Embryonic facial prominence (tissue), 1 donor: ENCODE measurements around the gene MBP.

Experiments
- DNase-seq: peaks from one replicate; pipeline ENCODE4 v3.0.0-alpha.2; 2016; ENCODE audit errors: extremely low spot score

The MBP gene

DNA sequence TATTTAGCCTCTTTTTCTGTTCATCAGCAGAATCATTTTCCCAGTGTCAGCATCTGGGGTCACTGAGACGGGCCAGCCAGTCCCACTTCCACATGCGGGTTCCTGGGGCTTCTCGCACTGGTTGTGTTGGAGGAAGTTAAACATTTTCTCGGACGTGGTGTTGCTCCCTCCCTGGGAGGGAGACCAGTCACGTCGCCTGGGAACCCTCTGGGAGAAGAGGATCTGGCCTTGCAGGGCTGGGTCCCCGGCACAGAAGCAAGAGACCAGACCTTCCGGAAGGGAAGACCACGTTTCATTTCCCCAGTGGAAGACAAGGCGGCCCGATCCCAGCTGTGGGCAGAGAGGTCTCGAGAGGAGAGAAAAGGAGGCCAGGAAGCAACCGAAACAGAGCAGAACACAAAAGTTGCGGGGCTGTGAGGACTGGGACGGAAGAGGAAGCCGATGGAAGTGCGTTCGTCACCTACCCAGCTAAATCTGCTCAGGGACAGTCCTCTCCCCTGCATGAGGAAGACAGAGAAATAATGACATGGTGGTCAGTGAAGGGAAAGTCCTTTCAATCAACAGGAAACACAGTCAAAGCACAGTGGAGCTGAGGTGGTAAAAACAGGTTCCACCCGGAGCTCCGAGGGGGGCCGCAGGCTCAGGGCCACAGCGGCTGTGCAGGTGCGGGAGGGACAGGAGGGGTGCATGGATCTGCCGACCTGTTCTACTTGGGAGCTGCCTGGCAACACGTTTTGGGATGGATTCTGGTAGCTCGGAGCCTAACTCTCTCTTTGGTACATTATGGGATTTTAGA, 144.4 kb downstream of the MBP start:
- no peak for DNase-seq

DNA sequence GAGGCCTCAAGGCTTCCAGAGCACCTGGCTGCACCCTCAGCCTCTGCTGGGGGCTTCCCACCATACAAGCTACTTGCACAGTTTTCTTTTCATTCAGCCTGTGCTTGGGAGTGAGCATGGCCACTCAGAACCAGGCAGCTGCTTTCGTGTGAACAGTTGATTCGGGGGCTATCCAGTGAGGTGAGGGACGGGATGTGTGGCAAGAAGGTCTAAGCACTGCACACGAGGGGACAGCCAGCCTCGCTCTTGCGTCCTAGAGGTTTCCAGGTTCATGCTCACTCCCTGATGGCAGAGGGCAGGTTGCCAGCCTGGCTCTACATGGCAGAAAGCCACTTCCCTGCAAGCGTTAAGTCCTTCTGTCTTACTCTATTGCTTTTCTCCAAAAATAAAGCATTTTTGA, 146.2 kb downstream of the MBP start:
- DNase-seq = no peak

DNA sequence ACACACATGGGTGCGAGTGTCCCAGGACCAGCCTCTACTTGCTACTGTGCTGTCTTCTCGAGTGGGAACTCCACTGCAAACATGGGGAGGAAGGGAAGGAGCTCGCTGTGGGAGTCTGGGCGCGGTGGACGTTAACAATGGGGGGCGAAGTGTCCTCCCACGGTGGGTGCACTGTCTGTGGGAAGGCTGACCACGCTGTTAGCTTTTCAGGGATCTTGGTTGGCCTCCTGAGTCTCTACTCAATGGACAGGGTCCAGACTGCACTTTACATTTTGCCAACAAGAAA, 146.7 kb downstream of the MBP start:
- no peak for DNase-seq

DNA sequence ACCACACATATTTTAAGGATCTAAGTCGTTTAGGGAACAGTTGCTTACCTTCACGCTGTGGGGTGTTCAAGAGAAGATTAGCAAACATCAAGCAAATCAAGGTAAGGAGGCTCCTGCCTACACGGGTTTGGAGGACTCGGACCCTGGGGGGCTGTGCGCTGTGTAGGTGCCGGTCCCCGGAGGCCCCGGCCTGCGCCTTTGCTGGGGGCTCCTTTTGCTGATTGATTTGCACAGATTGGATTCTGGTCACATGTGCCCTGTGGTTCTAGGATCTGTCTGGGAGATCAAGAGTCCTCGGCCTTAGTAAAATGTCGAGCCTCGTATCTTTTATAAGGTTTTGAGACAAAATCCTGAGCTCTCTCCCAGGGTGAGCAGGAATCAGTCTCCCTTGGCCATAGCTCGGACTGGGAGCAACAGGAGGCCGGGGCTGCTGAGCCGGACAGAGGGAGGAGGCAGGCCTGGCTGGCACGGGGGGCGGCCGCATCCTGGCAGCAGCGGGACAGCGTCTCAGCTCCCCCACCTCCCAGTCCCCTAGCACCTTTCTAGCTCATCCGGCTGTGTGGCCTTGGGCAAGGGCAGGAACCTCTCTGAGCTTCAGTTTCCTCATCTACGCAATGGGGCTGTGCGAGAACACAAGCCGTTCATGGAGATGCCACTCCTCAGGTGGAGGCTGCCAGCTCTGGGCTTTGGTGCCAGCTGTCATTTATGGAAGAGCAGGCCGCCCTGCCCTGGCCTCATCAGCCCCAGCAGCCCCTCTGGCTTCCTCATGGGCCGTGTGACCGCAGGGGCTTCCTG, 147.2 kb downstream of the MBP start:
- DNase-seq = no peak

DNA sequence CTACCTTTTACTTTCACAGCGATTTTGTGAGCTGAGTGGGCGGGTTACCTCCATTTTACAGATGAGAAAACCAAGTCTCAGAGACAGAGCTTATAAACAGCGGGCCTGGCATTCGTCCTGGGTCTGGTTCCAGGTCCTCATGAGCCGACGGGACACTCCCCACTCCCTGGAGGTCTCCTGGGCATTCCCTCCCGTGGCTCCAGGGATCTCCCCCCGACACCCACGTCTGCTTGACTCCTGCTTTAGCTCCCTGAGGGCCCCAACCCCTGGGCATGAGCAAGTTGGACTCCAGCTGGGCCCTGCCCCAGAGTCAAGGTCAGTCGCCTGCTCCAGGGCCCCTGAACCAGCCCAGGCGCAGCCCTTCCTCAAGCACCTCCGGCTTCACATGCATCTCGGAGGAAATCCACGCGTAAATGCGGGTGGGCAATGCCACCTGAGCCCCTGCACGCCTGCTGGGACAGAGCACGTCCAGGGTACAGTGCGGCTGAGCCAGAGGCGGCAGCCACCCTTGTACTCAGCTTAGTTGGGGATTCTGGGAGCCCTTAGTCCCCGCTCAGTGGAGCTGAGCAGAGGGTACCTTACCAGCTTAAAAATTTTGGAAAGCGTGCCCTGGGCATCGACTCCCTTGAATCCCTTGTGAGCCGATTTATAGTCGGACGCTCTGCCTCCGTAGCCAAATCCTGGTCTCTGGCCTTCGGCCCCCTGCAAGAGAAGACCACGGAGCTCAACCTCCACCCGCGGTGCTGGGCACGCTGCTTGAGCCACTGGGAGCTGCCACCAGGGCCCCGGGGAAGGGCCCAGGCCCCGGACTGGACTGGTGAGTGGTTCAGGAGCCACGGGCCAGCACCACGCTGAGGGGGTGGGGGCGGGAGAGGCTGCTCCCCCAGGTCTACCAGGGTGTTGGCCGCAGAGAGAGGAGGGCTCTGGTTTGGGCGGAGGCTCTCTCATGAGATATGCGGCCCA, 148.1 kb downstream of the MBP start:
- DNase-seq = no peak

DNA sequence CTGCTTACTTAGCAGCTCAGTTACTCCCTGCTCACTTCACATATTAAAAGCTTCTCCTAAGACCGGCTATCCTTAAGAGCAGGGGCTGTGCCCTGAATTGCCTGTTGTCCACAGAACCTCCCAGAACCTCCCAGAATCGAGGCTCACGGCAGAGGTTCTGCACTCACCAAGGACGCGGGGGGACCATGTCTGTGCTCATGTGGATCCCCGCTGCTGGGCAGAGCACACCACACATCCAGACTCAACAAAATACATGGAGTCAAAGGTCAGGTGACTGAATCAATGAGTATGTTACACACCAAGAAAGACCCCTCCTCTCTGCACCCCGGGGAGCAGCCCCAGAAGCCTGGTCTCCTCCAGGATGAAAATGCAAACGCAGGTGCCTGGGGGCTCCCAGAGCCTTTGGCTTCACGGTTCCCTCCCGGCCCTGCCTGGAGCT, 149.0 kb downstream of the MBP start:
- DNase-seq = no peak

DNA sequence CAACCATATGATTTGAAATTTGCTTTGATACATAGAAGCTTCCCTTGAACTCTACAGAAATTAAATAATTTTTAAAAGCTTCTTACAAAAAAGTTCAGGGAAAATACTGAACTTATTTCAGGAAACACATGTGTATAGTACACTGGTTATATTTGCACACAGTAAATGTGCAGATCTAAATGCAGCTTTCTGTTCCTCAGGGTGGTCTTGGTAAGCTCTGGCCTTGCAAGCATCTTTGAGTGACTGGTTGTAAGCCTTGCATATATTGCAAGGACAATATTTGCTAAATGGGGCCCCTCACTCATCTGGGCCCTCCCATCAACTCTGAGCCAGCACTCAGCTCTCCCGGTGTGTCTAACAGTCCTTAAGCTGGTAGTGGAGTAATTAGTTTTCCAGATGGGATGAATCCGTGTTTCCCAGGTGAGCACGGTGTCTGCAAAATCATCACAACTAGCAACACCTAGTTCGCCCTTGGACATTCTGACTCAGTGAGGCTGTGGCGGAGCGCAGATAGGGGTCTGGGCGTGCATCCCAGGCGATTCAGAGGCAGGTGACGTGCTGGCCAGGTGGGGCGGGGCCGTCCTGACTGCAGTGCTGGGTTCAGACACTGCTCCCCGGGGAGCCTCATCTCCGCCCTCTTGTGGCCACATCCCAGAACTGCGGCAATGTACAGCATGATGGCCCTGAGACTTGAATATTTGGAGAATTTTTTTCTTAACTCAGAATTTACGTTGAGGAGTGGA, 149.6 kb downstream of the MBP start:
- DNase-seq = no peak

DNA sequence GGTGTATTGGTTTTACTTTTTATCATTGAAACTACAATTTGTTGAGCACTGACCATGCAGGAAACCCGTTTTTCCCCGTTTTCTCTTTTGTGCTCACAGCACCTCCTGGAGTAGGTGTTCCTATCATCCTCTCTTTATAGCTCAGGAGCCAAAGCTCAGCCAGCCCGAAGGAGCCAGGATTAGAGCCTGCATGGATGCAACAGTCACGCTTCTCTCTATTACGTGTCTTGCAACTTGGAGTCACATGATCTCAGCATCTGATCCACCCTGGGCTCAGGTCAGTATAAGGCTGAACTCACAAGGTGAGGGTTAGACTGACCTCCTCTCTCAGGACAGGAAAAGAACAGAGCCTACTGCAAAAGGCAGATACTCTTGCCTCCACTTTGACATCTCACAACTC, 150.5 kb downstream of the MBP start:
- no peak for DNase-seq

DNA sequence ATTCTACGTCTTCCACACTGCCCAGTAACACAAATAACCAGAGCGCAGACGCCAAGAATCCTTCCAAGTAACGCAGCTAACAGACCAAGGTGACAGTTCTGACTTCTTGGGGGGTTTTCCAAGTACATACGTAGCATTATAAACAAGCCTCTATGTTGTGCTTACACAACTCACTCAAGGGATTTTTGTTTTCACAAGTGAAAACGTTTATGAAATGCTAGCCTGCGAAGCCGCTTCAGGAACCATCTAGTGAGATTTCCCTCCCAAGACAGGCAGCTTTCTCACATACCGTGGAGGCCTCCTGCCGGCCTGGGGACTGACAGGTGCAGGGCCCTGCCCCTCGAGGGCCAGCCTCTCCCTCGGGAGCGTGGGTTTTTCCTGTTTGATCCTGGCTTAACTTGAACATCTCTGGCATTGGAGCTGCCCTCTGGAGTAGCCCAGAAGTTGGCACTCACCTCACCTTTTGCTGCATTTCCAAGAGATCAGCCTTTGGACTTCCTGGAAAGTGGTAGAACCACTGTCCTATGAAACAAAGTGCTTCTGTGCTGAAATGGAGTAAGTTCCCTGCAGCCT, 151.1 kb downstream of the MBP start:
- no peak for DNase-seq

DNA sequence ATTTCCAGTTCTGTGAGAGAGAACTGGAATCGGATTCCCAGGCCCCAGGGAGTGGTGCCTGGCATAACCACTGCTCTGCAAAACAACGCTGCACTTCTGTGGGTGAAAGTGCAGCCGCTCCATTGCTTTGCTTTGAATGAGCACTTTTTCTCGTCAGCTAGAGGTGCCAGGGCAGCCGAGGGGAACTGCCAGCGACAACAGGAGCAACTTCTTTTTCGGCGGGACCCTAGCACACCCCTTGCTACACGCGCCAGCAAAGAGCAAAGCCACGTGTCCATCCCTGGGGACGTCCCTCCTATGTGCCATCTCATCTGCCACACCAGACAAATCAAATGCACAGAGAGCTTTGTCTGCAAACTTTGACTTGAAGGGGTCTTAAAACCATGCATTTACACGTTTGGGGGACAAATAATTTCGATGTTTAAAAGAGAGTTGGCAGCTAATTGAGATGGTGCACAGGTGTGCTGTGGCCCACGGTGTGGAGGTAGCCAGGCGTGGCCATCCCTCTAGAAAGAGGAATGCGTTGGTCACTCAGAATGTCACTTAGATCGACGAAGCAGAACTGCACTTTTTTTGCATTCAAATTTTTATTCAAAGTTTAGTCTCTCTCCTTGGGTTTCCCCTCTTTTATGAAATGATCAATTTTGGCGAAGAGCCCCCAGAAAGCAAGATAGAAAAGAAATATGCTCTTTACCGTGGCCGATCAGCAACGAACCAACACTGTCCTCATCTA, 151.8 kb downstream of the MBP start:
- DNase-seq = no peak

DNA sequence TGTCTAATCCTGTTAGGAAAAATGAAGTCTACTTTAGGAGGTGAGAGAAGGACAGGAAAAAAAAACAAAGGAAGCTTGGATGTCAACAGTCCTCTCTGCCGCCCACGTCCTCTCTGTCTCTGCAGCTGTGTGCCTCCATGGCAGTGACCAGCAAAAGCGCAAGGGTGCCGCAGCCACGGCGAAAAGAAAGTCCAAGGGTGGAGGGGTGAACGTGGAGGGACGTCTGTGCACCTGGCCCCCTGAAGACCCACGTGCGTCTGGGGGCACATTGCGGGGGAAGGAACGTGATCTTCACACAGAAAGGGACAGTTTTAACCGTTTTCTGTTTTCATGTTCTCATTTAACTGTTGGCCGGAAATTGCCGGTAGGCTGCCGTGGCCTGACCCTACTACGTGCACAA, 152.7 kb downstream of the MBP start:
- DNase-seq = no peak

DNA sequence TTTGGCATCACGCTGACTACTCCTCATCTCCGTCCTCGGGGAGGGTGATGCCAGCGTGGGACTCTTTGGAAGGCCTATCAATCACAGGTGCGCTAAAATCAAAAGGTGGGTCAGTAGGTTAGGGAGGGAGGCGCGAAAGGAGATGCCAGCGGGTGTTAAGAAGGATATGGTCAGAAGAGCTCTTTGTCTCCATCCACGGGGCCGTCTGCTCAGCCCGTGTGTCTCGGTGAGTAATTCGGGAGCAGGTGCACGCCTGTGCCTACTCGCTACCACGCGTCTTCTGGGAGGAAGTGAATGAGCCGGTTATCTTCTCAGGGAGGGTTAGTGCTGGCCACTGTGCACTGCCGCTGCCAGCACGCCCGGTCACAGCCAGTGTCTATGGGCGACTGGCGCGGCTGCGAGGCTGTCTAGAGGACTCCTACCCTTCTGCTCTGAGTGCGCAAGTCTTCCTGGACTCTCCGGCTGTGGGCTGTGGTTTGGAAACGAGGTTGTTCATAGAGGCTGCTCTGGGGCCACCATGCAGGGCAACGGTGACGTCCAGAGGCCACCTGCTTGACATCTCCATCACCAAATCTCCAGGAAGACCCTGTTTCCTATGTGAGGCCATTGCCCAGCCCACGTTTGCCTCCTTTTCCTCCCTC, 153.4 kb downstream of the MBP start:
- no peak for DNase-seq

DNA sequence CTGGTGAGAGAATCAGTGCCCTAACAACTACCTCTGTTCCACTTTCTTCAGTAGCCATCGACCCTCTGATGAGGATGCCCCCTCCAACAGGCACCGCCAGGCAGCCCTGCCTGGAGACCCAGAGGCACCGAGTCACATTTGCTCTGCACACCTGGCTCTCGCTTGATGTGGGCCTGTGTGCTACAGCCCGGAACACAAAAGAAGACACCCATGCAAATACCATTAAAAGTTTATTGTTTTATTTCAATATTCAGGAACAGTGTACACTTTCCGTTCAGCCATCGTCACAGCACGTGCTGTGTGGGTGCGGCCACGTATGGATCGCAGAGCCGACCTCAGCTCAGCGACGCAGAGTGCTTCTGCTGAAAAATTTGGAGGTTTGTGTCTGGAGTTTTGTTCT, 154.0 kb downstream of the MBP start:
- no peak for DNase-seq

DNA sequence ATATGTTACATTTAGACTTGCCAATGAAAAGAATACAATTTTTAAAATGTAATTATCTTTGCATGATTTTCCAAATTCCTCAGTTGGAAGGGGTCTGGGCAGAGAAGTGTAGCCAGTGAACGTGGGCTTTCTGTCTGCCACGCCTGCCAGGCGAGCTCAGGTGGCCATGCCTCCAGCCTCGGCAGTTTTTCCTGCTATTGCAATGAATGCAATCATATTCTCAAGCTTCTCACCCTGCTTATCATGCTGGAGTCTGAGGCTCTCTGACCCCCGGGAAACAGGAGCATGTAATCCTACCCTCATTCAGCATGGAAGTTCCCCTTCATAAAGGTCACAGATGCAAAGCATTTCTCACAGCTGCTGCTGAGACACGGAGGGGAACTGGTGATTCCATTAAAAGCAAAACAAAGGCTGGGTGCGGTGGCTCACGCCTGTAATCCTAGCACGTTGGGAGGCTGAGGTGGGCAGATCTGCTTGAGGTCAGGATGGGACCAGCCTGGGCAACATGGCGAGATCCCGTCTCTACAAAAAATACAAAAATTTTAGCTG, 154.8 kb downstream of the MBP start:
- no peak for DNase-seq

DNA sequence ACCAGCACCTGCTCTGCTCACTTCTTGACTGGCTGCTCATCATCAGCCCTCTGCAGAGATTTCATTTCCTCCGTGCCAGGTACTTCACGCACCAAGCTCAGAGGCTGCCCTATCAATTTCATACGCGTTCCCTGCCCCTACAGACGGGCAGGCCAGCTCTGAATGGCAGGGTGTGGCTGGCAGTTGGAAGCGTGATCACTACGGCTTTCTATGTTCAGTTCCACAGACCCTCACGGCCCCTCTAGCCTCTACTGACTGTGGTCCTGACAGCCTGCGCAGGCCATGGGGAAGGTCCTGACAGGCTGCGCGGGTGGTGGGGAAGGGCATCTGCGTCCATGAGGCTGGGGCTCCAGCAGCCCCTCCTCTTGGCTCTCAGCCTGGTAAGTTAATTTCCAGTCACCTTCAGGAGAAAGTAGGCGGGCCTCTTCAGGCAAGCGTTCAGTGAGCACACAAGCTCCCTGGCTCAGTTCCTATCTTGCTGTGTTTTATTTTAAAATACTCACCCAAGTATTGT, 155.4 kb downstream of the MBP start:
- DNase-seq = no peak

DNA sequence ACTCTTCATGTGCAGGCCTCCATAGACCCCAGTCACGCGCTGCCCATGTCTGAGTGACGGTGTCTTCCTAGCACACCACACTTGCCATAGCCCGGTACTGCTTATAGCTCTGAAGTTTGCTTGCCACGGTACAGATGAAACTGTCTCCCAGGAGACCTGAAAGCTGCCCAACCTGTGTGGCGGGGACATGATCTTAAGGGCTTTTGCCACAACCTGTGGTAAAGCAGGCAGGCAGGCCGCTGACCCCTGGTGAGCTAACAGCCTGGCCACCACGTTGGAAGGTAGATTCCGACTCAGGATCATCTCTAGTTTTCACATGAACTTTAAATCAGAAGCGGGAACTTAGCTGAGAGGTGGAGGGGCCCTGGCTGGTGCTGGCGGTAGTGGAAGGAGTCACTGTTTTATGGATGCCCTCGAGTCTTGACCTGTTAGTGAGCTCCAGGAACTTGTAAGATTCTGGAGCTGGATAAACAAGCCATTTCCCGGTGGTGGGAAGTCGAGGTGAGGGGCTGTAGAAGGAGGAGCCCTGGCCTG, 156.9 kb downstream of the MBP start:
- no peak for DNase-seq

DNA sequence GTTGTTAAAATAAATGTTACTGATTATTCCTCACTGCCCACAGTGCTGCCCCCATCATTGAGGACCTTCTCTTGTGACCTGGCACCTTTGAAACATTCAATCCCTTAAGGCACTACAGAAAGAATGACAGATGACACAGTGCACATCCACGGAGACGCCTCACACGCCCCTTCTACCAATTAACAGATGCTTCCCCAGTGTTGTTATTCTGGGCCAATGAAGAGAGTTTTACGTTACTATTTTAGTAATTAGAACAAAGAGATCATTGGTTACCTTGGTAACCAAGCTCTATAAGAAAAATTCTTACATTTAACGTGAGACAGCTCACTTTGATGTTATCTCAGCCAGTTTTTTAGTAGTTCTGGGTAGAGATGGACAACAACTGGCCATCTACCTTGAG, 158.2 kb downstream of the MBP start:
- no peak for DNase-seq

DNA sequence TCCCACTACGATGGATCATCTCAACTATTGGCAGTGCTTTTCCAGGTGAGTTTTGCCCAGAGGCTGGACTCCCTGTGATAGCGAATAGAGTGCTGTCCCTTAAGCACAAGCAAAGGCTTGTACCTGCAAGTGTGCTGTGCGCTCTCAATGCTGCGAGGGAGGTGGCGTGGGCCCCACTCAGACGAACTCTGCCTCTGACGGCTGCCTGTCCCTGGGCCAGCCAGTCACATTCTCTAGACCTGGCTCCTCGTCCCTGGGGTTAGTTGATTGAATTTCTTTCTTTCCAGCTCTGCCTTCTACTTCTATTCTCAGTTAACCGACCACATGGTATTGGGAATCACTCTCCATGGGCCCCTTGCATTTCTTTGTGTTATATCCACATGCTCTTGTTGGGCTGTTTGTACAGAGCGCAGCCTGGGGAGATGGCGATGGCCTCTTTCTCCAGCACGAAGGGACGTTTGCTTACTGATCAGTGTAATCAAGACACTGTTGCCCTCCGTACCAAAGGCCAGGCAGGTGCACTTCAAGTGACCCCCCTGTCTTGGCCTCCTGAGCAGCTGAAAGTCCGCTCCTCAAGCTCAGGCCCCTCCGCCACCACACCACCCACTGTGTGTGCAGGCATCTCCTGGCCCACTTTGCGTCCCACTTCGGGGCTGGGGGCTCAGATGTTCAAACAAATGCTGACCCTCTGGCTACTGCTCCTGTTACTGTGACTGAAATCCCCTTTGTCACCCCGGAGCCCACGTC, 158.9 kb downstream of the MBP start:
- DNase-seq = no peak
